Measurements from ENCODE around the gene VTI1A.

DNA sequence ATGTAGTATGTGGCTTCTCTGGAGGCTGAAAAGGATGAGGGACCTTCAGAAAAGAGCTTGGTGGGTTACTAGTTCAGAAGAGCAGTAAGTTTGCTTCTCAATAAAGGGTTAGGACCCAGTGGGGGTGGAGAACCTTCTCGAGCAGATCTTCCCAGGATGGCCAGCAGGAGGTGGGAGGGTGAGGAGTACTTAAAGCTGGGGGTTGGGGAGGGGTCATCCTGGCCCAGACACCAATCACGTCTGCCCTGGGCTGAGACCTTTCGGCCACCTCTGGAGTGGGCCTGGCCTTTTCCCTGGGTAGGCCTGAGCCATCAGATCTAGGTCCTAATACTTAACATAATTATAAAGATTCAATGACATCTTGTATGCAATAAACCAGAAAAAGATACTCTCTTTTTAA is 354.0 kb downstream of the VTI1A start:
- TF ChIP-seq, protein P1, sequence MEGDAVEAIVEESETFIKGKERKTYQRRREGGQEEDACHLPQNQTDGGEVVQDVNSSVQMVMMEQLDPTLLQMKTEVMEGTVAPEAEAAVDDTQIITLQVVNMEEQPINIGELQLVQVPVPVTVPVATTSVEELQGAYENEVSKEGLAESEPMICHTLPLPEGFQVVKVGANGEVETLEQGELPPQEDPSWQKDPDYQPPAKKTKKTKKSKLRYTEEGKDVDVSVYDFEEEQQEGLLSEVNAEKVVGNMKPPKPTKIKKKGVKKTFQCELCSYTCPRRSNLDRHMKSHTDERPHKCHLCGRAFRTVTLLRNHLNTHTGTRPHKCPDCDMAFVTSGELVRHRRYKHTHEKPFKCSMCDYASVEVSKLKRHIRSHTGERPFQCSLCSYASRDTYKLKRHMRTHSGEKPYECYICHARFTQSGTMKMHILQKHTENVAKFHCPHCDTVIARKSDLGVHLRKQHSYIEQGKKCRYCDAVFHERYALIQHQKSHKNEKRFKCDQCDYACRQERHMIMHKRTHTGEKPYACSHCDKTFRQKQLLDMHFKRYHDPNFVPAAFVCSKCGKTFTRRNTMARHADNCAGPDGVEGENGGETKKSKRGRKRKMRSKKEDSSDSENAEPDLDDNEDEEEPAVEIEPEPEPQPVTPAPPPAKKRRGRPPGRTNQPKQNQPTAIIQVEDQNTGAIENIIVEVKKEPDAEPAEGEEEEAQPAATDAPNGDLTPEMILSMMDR (IDR thresholded peaks at IDR 0.05; ENCODE audit: poor library complexity, severe bottlenecking): no peak
- no peak for TF ChIP-seq RAD21 (conservative IDR thresholded peaks at IDR 0.05)
- TF ChIP-seq MXI1 (conservative IDR thresholded peaks at IDR 0.05; ENCODE audit: poor library complexity, severe bottlenecking): no peak
- TF ChIP-seq, protein P2, sequence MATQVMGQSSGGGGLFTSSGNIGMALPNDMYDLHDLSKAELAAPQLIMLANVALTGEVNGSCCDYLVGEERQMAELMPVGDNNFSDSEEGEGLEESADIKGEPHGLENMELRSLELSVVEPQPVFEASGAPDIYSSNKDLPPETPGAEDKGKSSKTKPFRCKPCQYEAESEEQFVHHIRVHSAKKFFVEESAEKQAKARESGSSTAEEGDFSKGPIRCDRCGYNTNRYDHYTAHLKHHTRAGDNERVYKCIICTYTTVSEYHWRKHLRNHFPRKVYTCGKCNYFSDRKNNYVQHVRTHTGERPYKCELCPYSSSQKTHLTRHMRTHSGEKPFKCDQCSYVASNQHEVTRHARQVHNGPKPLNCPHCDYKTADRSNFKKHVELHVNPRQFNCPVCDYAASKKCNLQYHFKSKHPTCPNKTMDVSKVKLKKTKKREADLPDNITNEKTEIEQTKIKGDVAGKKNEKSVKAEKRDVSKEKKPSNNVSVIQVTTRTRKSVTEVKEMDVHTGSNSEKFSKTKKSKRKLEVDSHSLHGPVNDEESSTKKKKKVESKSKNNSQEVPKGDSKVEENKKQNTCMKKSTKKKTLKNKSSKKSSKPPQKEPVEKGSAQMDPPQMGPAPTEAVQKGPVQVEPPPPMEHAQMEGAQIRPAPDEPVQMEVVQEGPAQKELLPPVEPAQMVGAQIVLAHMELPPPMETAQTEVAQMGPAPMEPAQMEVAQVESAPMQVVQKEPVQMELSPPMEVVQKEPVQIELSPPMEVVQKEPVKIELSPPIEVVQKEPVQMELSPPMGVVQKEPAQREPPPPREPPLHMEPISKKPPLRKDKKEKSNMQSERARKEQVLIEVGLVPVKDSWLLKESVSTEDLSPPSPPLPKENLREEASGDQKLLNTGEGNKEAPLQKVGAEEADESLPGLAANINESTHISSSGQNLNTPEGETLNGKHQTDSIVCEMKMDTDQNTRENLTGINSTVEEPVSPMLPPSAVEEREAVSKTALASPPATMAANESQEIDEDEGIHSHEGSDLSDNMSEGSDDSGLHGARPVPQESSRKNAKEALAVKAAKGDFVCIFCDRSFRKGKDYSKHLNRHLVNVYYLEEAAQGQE (IDR thresholded peaks at IDR 0.05; ENCODE audit: borderline replicate concordance): no peak
- no peak for TF ChIP-seq EP300 (conservative IDR thresholded peaks at IDR 0.05; ENCODE audit: poor library complexity, severe bottlenecking)
- no peak for TF ChIP-seq POLR2AphosphoS5 (IDR thresholded peaks at IDR 0.05)
